Fibroblast of the aortic adventitia (primary cell): ENCODE data around the gene MAS1L. TPM values are rescaled to one million over a fixed set of nuclear protein-coding genes. Genes with fewer than 3 reads are reported as not detected.

Experiments used
- DNase-seq: peaks from one replicate; pipeline ENCODE4 v3.0.0-alpha.2; 2010; ENCODE audit warnings: low read depth
- H3K4me3 ChIP-seq: 2 replicates; pipeline ENCODE4 v1.5.1; 2011; ENCODE audit warnings: low read depth, mild to moderate bottlenecking, control low read depth, low read length, moderate library complexity
- CTCF ChIP-seq: IDR thresholded peaks from 2 replicates; pipeline ENCODE4 v1.5.1; 2011; ENCODE audit warnings: mild to moderate bottlenecking, low read length, control low read depth, inconsistent platforms; ENCODE audit not compliant: insufficient read depth
- total RNA-seq: library from RNA; depleted of rRNA; stranded (reverse); fragments of >200 nt; gene quantifications from 2 replicates; pipeline ENCODE4 v1.2.3, GENCODE V29; 2012; ENCODE audit warnings: low replicate concordance

The MAS1L gene
- total RNA-seq, 1 donor = not detected

- TF ChIP-seq CTCF = no peak
- no peak for DNase-seq
- H3K4me3 ChIP-seq = no peak overlapping the region
Observed at GRCh38 chr6:29505808-29506207, 18.1 kb upstream of the MAS1L start.

- no peak for TF ChIP-seq CTCF
- no peak for DNase-seq
- no peak overlapping the region for H3K4me3 ChIP-seq
Observed at GRCh38 chr6:29504961-29505360, 17.2 kb upstream of the MAS1L start.

- H3K4me3 ChIP-seq = no peak overlapping the region
- TF ChIP-seq CTCF = no peak
- no peak for DNase-seq
Observed at GRCh38 chr6:29502597-29502996, 14.8 kb upstream of the MAS1L start.

GRCh38 chr6:29502181-29502580 is 14.4 kb upstream of the MAS1L start:
- no peak for DNase-seq
- no peak for TF ChIP-seq CTCF
- no peak overlapping the region for H3K4me3 ChIP-seq

- TF ChIP-seq CTCF = no peak
- H3K4me3 ChIP-seq = no peak overlapping the region
- no peak for DNase-seq
Observed at GRCh38 chr6:29501106-29501505, 13.3 kb upstream of the MAS1L start.

- no peak for TF ChIP-seq CTCF
Observed at GRCh38 chr6:29500594-29500993, 12.8 kb upstream of the MAS1L start.

GRCh38 chr6:29499704-29500103 is 11.9 kb upstream of the MAS1L start:
- no peak for TF ChIP-seq CTCF
- no peak for DNase-seq
- H3K4me3 ChIP-seq = no peak overlapping the region

More at GRCh38 chr6:29500594-29500993, 12.8 kb upstream of the MAS1L start:
- DNase-seq = no peak
- no peak overlapping the region for H3K4me3 ChIP-seq
